DMS153 treated with DMSO at 0.1 percent for 48 hours (cell line): ENCODE data around the gene ZNF618.

Experiments
- DNase-seq: peaks from one replicate; lab custom pipeline; 2025; ENCODE audit not compliant: unreplicated experiment; lab: John Stamatoyannopoulos, UW

Gene ZNF618

GRCh38 chr9:114055894-114056293, 179.8 kb downstream of the ZNF618 start:
- no peak for DNase-seq

- DNase-seq: no peak
These were observed 180.4 kb downstream of the ZNF618 start for GRCh38 chr9:114056527-114056926.

GRCh38 chr9:114057161-114057885, 181.2 kb downstream of the ZNF618 start:
- DNase-seq: no peak

GRCh38 chr9:114058688-114059046, 182.6 kb downstream of the ZNF618 start:
- DNase-seq: no peak

GRCh38 chr9:114059047-114059803, 183.1 kb downstream of the ZNF618 start:
- DNase-seq: no peak

GRCh38 chr9:114060070-114060469, 184.0 kb downstream of the ZNF618 start:
- no peak for DNase-seq

- DNase-seq: no peak
These were observed 184.6 kb downstream of the ZNF618 start for GRCh38 chr9:114060711-114061110.

- DNase-seq: no peak
These were observed 185.2 kb downstream of the ZNF618 start for GRCh38 chr9:114061292-114061691.

GRCh38 chr9:114061830-114062474, 185.8 kb downstream of the ZNF618 start:
- DNase-seq: no peak

GRCh38 chr9:114065304-114065703, 189.2 kb downstream of the ZNF618 start:
- DNase-seq: no peak

- DNase-seq: no peak
These were observed 193.5 kb downstream of the ZNF618 start for GRCh38 chr9:114069476-114070187.

GRCh38 chr9:114070188-114071103, 194.3 kb downstream of the ZNF618 start:
- no peak for DNase-seq

GRCh38 chr9:114071197-114071795, 195.2 kb downstream of the ZNF618 start:
- no peak for DNase-seq

GRCh38 chr9:114072184-114073140, 196.4 kb downstream of the ZNF618 start:
- DNase-seq: no peak

- DNase-seq: no peak
These were observed 199.5 kb downstream of the ZNF618 start for GRCh38 chr9:114075602-114076001.

- no peak for DNase-seq
These were observed 200.4 kb downstream of the ZNF618 start for GRCh38 chr9:114076237-114077161.

GRCh38 chr9:114077162-114077837, 201.2 kb downstream of the ZNF618 start:
- no peak for DNase-seq
